Astrocyte of the spinal cord (primary cell): ENCODE measurements around the gene DAGLA.

Experiments used
- DNase-seq: peaks from one replicate; pipeline ENCODE4 v3.0.0; 2011; ENCODE audit warnings: low read depth, low spot score
- H3K4me3 ChIP-seq: 2 replicates; pipeline ENCODE4 v1.5.1; 2011; ENCODE audit warnings: low read depth, mild to moderate bottlenecking, low read length, moderate library complexity
- in situ Hi-C: cut with HindIII; loops from 2 replicates; pipeline ENCODE4 v1.10.0; 2017; ENCODE audit warnings: low sequenced_read_pairs
- TF ChIP-seq, protein P1 (sequence below): IDR thresholded peaks from 2 replicates; pipeline ENCODE4 v1.5.1; 2012; ENCODE audit warnings: low read depth, mild to moderate bottlenecking, low read length, inconsistent platforms

The DAGLA gene

DNA sequence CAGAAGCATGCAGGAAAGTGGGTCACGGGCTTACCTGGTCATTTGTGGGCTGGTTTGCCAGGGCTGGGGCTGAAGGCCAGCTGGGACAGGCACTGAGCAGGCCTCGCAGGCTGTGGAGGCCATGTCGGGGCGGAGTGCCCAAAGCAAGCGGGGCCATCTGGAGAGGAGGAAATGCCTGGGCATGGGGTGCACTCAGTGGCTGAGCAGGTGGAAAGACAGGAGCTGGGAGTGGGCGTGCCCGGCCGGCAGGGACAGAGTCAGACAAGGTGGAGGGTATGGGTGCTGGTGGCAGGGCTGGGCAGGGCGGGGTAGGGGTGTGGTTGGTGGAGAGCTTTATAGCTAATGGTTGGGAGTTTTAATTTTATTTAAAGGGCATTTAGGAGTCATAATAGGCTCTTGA, 27.4 kb downstream of the DAGLA start:
- TF ChIP-seq, protein P1, sequence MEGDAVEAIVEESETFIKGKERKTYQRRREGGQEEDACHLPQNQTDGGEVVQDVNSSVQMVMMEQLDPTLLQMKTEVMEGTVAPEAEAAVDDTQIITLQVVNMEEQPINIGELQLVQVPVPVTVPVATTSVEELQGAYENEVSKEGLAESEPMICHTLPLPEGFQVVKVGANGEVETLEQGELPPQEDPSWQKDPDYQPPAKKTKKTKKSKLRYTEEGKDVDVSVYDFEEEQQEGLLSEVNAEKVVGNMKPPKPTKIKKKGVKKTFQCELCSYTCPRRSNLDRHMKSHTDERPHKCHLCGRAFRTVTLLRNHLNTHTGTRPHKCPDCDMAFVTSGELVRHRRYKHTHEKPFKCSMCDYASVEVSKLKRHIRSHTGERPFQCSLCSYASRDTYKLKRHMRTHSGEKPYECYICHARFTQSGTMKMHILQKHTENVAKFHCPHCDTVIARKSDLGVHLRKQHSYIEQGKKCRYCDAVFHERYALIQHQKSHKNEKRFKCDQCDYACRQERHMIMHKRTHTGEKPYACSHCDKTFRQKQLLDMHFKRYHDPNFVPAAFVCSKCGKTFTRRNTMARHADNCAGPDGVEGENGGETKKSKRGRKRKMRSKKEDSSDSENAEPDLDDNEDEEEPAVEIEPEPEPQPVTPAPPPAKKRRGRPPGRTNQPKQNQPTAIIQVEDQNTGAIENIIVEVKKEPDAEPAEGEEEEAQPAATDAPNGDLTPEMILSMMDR = no peak
- in situ Hi-C loops = no loop called here
- DNase-seq = no peak
- no peak overlapping the region for H3K4me3 ChIP-seq

DNA sequence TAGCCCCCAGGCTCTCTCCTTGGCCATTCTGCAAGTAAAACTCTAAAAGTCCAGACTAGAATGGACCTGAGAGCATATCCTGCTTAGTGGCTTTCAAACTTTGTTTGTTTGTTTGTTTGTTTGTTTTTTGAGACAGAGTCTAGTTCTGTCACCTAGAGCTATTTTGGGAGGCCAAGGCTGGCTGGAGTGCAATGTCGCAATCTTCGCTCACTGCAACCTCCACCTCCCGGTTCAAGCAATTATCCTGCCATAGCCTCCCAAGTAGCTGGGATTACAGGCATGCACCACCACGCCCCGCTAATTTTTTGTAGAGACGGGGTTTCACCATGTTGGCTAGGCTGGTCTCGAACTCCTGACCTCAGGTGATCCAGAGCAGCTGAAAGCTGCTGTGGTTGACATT, 28.9 kb downstream of the DAGLA start:
- no peak for DNase-seq
- TF ChIP-seq, protein P1 = no peak
- in situ Hi-C loops = no loop called here
- H3K4me3 ChIP-seq = no peak overlapping the region

DNA sequence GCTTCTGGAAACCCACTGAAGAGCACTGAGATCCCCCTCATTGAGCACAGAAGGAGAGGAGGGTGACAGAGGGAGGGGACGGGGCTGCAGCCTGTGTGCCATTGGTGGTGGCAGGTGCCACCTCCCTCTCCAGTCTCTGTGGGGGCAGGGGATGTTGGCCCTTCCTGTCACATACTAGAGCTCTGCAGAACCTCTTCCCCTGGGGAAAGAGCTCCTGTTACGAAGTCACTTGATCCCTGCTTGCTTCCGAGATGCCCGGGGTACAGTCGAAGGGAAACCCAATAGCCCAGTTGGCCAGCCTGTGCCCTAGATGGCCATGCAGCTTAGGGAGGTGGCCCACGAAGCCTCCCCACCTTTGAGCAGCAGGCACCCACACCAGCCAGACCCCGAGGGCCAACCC, 29.4 kb downstream of the DAGLA start:
- no peak overlapping the region for H3K4me3 ChIP-seq
- in situ Hi-C loops = no loop called here
- no peak for DNase-seq
- TF ChIP-seq, protein P1 = no peak

DNA sequence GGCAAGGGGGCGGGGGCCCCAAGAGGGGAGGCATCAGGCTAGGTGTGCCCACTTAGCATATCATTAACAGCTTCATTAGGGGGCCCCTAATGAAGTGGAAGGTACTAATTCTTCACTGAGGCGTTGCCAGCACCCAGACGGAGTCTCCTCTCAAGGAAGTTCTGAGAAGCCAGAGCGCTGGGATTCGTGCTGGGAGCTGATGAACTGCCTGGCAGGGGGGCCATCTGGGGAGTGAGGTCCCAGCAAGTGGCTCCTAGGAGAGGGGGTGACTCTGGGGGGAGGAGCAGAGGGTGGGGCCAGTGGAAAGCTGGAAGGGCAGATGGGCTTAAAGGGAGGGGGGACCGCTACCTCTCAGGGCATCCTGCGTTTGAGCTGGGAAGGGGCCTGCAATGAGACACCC, 29.8 kb downstream of the DAGLA start:
- no peak for DNase-seq
- in situ Hi-C loops = no loop called here
- no peak overlapping the region for H3K4me3 ChIP-seq
- TF ChIP-seq, protein P1 = no peak

DNA sequence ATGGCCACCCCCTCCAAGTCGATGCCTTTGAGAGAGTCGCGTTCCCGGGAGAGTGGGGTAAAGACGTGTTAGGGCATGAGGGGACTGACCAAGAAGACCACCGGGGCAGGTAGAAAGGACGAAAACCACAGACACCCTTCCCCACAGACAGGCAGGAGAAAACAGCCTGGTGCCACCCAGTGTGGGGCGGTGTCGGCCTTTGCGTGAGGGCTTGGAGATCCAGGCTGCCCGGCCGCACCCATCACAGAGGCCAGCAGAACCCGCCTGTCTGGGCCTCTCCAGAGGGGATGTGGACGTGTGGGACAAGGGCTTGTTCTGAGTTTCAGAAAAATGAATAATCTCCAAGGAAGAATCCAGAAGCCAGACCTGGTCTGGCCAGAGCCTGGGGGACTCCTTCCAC, 30.8 kb downstream of the DAGLA start:
- TF ChIP-seq, protein P1 = no peak

DNA sequence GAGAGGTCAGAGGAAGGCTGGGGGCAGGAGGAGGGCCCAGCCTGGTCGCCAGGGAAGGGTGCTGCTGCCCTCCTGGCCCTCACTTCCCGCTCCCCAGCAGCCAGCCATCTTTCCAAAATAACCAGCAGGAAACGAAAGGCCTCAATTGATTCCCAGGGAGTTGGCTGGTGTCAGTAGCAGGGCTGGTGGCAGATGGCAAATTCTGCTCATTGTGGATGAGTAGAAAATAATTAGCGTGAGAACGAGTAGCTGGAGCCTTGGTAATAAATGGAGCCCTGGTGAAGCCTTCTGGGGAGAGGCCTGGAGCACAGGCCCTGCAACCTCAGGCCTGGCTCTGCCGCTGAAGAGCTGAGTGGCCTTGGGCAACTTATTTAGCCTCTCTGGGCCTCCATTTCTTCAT, 31.3 kb downstream of the DAGLA start:
- in situ Hi-C loops = no loop called here
- TF ChIP-seq, protein P1 = no peak
- no peak for DNase-seq
- no peak overlapping the region for H3K4me3 ChIP-seq

More for the DNA sequence above, 30.8 kb downstream of the DAGLA start:
- in situ Hi-C loops = no loop called here
- no peak overlapping the region for H3K4me3 ChIP-seq
- DNase-seq = no peak

DNA sequence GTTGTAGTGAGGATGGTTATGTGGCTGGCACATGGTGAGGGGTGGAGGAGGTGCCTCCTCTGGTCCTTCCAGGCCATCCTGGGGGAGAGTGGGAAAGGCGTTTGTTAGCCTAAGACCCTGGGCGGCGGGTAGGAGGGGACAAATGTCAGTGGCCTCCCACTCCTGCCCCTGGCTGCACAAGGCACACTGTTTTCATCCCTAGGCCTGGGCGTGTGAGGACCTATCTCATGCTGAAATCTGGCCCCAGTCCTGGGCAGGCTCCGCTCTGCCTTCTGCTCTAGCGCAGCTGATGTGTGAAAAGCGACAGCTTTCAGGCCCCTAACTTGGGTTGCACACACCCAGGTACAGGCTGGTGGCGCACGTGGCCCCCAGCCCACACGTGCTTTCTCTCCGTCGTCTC, 32.1 kb downstream of the DAGLA start:
- TF ChIP-seq, protein P1 = no peak
- in situ Hi-C loops = no loop called here
- H3K4me3 ChIP-seq = no peak overlapping the region
- no peak for DNase-seq
